Endothelial cell of umbilical vein (primary cell): ENCODE measurements around the gene FHOD3. TPM values are rescaled to one million over a fixed set of nuclear protein-coding genes. Genes with fewer than 3 reads are reported as not detected.

Experiments
- BruUV-seq: library from RNA; stranded (reverse); fragments of 400-500 nt; replicated peaks from 2 replicates; lab custom pipeline; 2021; lab: Mats Ljungman, UMichigan
- CTCF ChIA-PET: fragments of 300-600, 350-600 bp; sonication (Branson Sonifier 250); formaldehyde crosslinking; loops from one replicate; lab custom pipeline; 2021; ENCODE audit warnings: antibody characterized with exemption, inconsistent platforms; lab: Charles Lee
- POLR2A ChIA-PET: fragments of 300-600, 350-600 bp; sonication (Branson Sonifier 250); formaldehyde crosslinking; loops from one replicate; lab custom pipeline; 2021; ENCODE audit warnings: antibody characterized with exemption, inconsistent platforms; lab: Charles Lee
- DNase-seq: peaks from one replicate; pipeline ENCODE4 v3.0.0-alpha.2; 2011; ENCODE audit warnings: low read depth, low spot score
- FAIRE-seq: peaks from 2 replicates; lab custom pipeline; 2011; peaks lifted over from hg19 to GRCh38; lab: Jason Lieb, UNC
- H2AFZ ChIP-seq: 2 replicates; pipeline ENCODE4 v1.6.0; 2012; ENCODE audit warnings: low read depth, low read length, control low read depth, inconsistent platforms
- H3K27ac ChIP-seq: 2 replicates; pipeline ENCODE4 v1.5.1; 2011; ENCODE audit warnings: low read depth, mild to moderate bottlenecking, control low read depth, low read length, moderate library complexity; ENCODE audit not compliant: insufficient read depth
- H3K27me3 ChIP-seq, 2 experiments: 2 replicates each; pipeline versions ENCODE4 v1.6.0 to v1.6.1; 2011; ENCODE audit warnings: low read length in 2 of 2, mixed read lengths in 1 of 2; ENCODE audit not compliant: control insufficient read depth in 2 of 2, insufficient read depth in 2 of 2
- H3K36me3 ChIP-seq, 2 experiments: 2 replicates in 1 of 2; 3 replicates in 1 of 2; pipeline ENCODE4 v1.5.1; 2011; ENCODE audit warnings: low read length in 2 of 2, mild to moderate bottlenecking in 1 of 2, moderate library complexity in 1 of 2; ENCODE audit not compliant: control insufficient read depth in 2 of 2, insufficient read depth in 2 of 2; ENCODE audit errors: extremely low read depth in 1 of 2
- H3K4me1 ChIP-seq: 3 replicates; pipeline ENCODE4 v1.5.1; 2011; ENCODE audit warnings: mild to moderate bottlenecking, low read length; ENCODE audit not compliant: control insufficient read depth, insufficient read depth; ENCODE audit errors: extremely low read depth
- H3K4me2 ChIP-seq: 2 replicates; pipeline ENCODE4 v1.6.1; 2011; ENCODE audit warnings: low read length, control low read depth, mixed read lengths; ENCODE audit not compliant: insufficient read depth
- H3K4me3 ChIP-seq, 3 experiments: fragments of 200-600 bp in 1 of 3; sonication (generic), shearing (Covaris generic) in 1 of 3; replicated peaks in 1 of 3; 2 replicates each; pipeline ENCODE4 v1.5.1; 2011 to 2016; ENCODE audit warnings: control low read depth in 3 of 3, low read length in 3 of 3, mild to moderate bottlenecking in 2 of 3, inconsistent platforms in 1 of 3, low read depth in 1 of 3, moderate library complexity in 1 of 3; ENCODE audit not compliant: insufficient read depth in 1 of 3
- H3K79me2 ChIP-seq: 2 replicates; pipeline ENCODE4 v1.6.0; 2012; ENCODE audit warnings: low read length, inconsistent platforms; ENCODE audit not compliant: control insufficient read depth, insufficient read depth
- H3K9ac ChIP-seq: replicated peaks from 2 replicates; pipeline ENCODE3; 2011; ENCODE audit warnings: low read length, control low read depth; ENCODE audit not compliant: insufficient read depth; ENCODE audit errors: extremely low read depth
- H3K9me1 ChIP-seq: replicated peaks from 3 replicates; pipeline ENCODE4 v1.6.0; 2011; ENCODE audit warnings: mild to moderate bottlenecking, low read length; ENCODE audit not compliant: control insufficient read depth, insufficient read depth; ENCODE audit errors: extremely low read depth
- H3K9me3 ChIP-seq: replicated peaks from 2 replicates; pipeline ENCODE4 v1.5.1; 2012; ENCODE audit warnings: low read length, inconsistent platforms; ENCODE audit not compliant: control insufficient read depth, insufficient read depth
- H4K20me1 ChIP-seq: replicated peaks from 2 replicates; pipeline ENCODE3; 2011; ENCODE audit warnings: mild to moderate bottlenecking, low read length; ENCODE audit not compliant: control insufficient read depth, insufficient read depth; ENCODE audit errors: extremely low read depth
- EZH2 ChIP-seq: IDR thresholded peaks from 2 replicates; pipeline ENCODE4 v1.6.1; 2012; ENCODE audit warnings: borderline replicate concordance, low read depth, mild to moderate bottlenecking, moderate library complexity, low read length, inconsistent platforms; ENCODE audit not compliant: severe bottlenecking
- FOS ChIP-seq: IDR thresholded peaks from 2 replicates; pipeline ENCODE4 v1.6.1; 2011; ENCODE audit warnings: mild to moderate bottlenecking, low read length, moderate library complexity, borderline replicate concordance; ENCODE audit not compliant: insufficient read depth
- GATA2 ChIP-seq: IDR thresholded peaks from 2 replicates; pipeline ENCODE4 v1.7.0; 2011; ENCODE audit warnings: low read depth, mild to moderate bottlenecking, moderate library complexity, mixed read lengths, low read length; ENCODE audit not compliant: insufficient read length, insufficient read depth
- JUN ChIP-seq: IDR thresholded peaks from 2 replicates; pipeline ENCODE4 v1.6.1; 2011; ENCODE audit warnings: borderline replicate concordance, low read depth; ENCODE audit not compliant: insufficient read length, insufficient read depth
- MYC ChIP-seq: IDR thresholded peaks from one replicate; pipeline ENCODE4 v1.6.1; 2011; ENCODE audit warnings: mild to moderate bottlenecking, low read depth, low read length
- POLR2A ChIP-seq: IDR thresholded peaks from 2 replicates; pipeline ENCODE4 v1.6.1; 2012; ENCODE audit warnings: low read depth, mild to moderate bottlenecking, control low read depth, low read length
- POLR2AphosphoS5 ChIP-seq: IDR thresholded peaks from 2 replicates; pipeline ENCODE4 v1.6.1; 2012; ENCODE audit warnings: low read depth, mild to moderate bottlenecking, control low read depth, low read length, moderate library complexity; ENCODE audit not compliant: insufficient read depth
- dilution Hi-C: fragments of 300-500 bp; cut with MboI; formaldehyde crosslinking; loops from one replicate; pipeline ENCODE4 v1.15.0; 2019; ENCODE audit warnings: low sequenced_read_pairs; ENCODE audit not compliant: extremely low pct_ligation_motif_present
- intact Hi-C: fragments of 100-400 bp; cut with micrococcal nuclease; formaldehyde crosslinking; loops from one replicate; pipeline ENCODE4 v1.10.0; 2022
- polyA plus RNA-seq, 4 experiments: library from polyadenylated mRNA; depleted of rRNA in 3 of 4; stranded (reverse) in 3 of 4; unstranded in 1 of 4; fragments of >200 nt; gene quantifications; 2 replicates each; pipeline versions ENCODE4 v1.2.1 to v1.2.3, GENCODE V29; 2011 to 2012; ENCODE audit warnings: missing spikeins in 1 of 4
- total RNA-seq: library from RNA; stranded (reverse); gene quantifications from 2 replicates; pipeline ENCODE4 v1.2.3, GENCODE V29; 2021
- TF ChIP-seq, protein P1 (sequence below): IDR thresholded peaks from 2 replicates; pipeline ENCODE4 v1.6.1; 2011; ENCODE audit not compliant: insufficient read depth, insufficient read length
- TF ChIP-seq, protein P2 (sequence below), 2 donors: IDR thresholded peaks; 1 replicate in 1 of 2; 2 replicates in 1 of 2; pipeline ENCODE4 v1.5.1; 2011; ENCODE audit warnings: low read length in 2 of 2, mild to moderate bottlenecking in 2 of 2, moderate library complexity in 2 of 2, control low read depth in 1 of 2, inconsistent platforms in 1 of 2, low read depth in 1 of 2; ENCODE audit not compliant: insufficient read depth in 1 of 2; ENCODE audit errors: extremely low read depth in 1 of 2

Gene FHOD3
- total and polyA plus RNA-seq, 2 donors (not counting 3 experiments of a cell fraction or from before 2014, with no cell fraction given): 0.06 to 1.5 TPM

- intact Hi-C loops (no loop called here), dilution Hi-C loops (no loop called here)
- Histone ChIP-seq H3K79me2 (no peaks in the 10 kb centered on the region), H3K4me1 (peaks cover 3% of the 10 kb centered on the region), H3K9me1 (no peaks in the 10 kb centered on the region), H3K27me3 (peaks cover 23 to 51% of the 10 kb centered on the region in 2 experiments), H2AFZ (no peak overlapping the region), H3K4me2 (no peak overlapping the region), H3K36me3 (no peaks in the 10 kb centered on the region), H4K20me1 (no peaks in the 10 kb centered on the region), H3K9ac (no peak overlapping the region), H3K9me3 (no peaks in the 10 kb centered on the region), H3K27ac (no peak overlapping the region), H3K4me3 (no peak overlapping the region)
- POLR2A ChIA-PET: no interaction called here
- BruUV-seq: no TSS peak
- FAIRE-seq (no peak), DNase-seq (no peak)
- TF ChIP-seq POLR2A (no peak), POLR2AphosphoS5 (no peak), FOS (no peak), GATA2 (no peak), EZH2 (no peak), MYC (no peak), JUN (no peak)
- TF ChIP-seq, protein P1, sequence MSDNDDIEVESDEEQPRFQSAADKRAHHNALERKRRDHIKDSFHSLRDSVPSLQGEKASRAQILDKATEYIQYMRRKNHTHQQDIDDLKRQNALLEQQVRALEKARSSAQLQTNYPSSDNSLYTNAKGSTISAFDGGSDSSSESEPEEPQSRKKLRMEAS: no peak
- TF ChIP-seq, protein P2, sequence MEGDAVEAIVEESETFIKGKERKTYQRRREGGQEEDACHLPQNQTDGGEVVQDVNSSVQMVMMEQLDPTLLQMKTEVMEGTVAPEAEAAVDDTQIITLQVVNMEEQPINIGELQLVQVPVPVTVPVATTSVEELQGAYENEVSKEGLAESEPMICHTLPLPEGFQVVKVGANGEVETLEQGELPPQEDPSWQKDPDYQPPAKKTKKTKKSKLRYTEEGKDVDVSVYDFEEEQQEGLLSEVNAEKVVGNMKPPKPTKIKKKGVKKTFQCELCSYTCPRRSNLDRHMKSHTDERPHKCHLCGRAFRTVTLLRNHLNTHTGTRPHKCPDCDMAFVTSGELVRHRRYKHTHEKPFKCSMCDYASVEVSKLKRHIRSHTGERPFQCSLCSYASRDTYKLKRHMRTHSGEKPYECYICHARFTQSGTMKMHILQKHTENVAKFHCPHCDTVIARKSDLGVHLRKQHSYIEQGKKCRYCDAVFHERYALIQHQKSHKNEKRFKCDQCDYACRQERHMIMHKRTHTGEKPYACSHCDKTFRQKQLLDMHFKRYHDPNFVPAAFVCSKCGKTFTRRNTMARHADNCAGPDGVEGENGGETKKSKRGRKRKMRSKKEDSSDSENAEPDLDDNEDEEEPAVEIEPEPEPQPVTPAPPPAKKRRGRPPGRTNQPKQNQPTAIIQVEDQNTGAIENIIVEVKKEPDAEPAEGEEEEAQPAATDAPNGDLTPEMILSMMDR (IDR thresholded peaks at IDR 0.05; ENCODE audit: extremely low read depth in 1 of 2, insufficient read depth in 1 of 2, low read depth in 1 of 2, low read length in 2 of 2): no peak
- CTCF ChIA-PET: interaction anchor here (0.9 to 1.8 kb wide), 4 partner anchors 10 to 86 kb away, joined by 3 to 4 read pairs (median 3); no protein-coding TSS in a partner anchor
Observed at GRCh38 chr18:36302676-36303075, 5.2 kb downstream of the FHOD3 start.
